HepG2 (cell line): ENCODE measurements around the gene CHST13. TPM values are rescaled to one million over a fixed set of nuclear protein-coding genes. Genes with fewer than 3 reads are reported as not detected.

Experiments used
- CC2D1A ChIP-seq: sonication (generic); formaldehyde crosslinking; IDR thresholded peaks from 2 replicates; pipeline ENCODE4 v1.8.1; 2023; ENCODE audit warnings: mild to moderate bottlenecking, missing genetic modification reagents
- ESRRA ChIP-seq: sonication (generic); formaldehyde crosslinking; IDR thresholded peaks from 2 replicates; pipeline ENCODE4 v1.5.1; 2020; ENCODE audit warnings: mild to moderate bottlenecking, low read depth, missing genetic modification reagents
- GABPA ChIP-seq, 2 experiments: IDR thresholded peaks; 2 replicates each; pipeline ENCODE4 v1.6.1; 2011 to 2016; ENCODE audit warnings: low read depth in 2 of 2, low read length in 1 of 2, missing biosample characterization in 1 of 2, missing genetic modification characterization in 1 of 2
- GLMP ChIP-seq: sonication (generic); formaldehyde crosslinking; IDR thresholded peaks from 2 replicates; pipeline ENCODE4 v1.9.0; 2021; ENCODE audit warnings: missing genetic modification reagents, mild to moderate bottlenecking, borderline replicate concordance
- HBP1 ChIP-seq: IDR thresholded peaks from 2 replicates; pipeline ENCODE4 v1.6.1; 2016; ENCODE audit warnings: low read depth, control low read depth
- HOXA7 ChIP-seq: sonication (generic); formaldehyde crosslinking; IDR thresholded peaks from 2 replicates; pipeline ENCODE4 v1.8.1; 2022; ENCODE audit warnings: mild to moderate bottlenecking, missing genetic modification reagents, moderate library complexity
- IKZF1 ChIP-seq: fragments of 450-650 bp; IDR thresholded peaks from 2 replicates; pipeline ENCODE4 v1.7.1; 2016
- NAIF1 ChIP-seq: sonication (generic); formaldehyde crosslinking; IDR thresholded peaks from 2 replicates; pipeline ENCODE4 v1.5.0; 2020; ENCODE audit warnings: mild to moderate bottlenecking, missing genetic modification reagents, borderline replicate concordance
- REST ChIP-seq, 2 experiments: IDR thresholded peaks; 2 replicates each; pipeline ENCODE4 v1.6.1; 2011 to 2012; ENCODE audit warnings: low read length in 2 of 2, borderline replicate concordance in 1 of 2, low read depth in 1 of 2, mild to moderate bottlenecking in 1 of 2, moderate library complexity in 1 of 2
- RORA ChIP-seq: sonication (generic); formaldehyde crosslinking; IDR thresholded peaks from 2 replicates; pipeline ENCODE4 v1.5.0; 2020; ENCODE audit warnings: mild to moderate bottlenecking, missing genetic modification reagents, moderate library complexity
- SNAI1 ChIP-seq: sonication (generic); formaldehyde crosslinking; IDR thresholded peaks from 2 replicates; pipeline ENCODE4 v1.5.0; 2020; ENCODE audit warnings: mild to moderate bottlenecking, missing genetic modification reagents, borderline replicate concordance
- THRA ChIP-seq: sonication (generic); formaldehyde crosslinking; IDR thresholded peaks from 2 replicates; pipeline ENCODE4 v1.4.0; 2020; ENCODE audit warnings: missing genetic modification reagents, borderline replicate concordance
- TOE1 ChIP-seq: sonication (generic); formaldehyde crosslinking; IDR thresholded peaks from 2 replicates; pipeline ENCODE4 v1.4.0; 2020; ENCODE audit warnings: mild to moderate bottlenecking, missing genetic modification reagents
- ZNF18 ChIP-seq: sonication (generic); formaldehyde crosslinking; IDR thresholded peaks from 2 replicates; pipeline ENCODE4 v1.8.0; 2022; ENCODE audit warnings: mild to moderate bottlenecking, missing genetic modification reagents; ENCODE audit not compliant: insufficient replicate concordance
- ZNF232 ChIP-seq: sonication (generic); formaldehyde crosslinking; IDR thresholded peaks from 2 replicates; pipeline ENCODE4 v1.4.0; 2020; ENCODE audit warnings: missing genetic modification reagents, borderline replicate concordance
- ZNF850 ChIP-seq: sonication (generic); formaldehyde crosslinking; conservative IDR thresholded peaks from 2 replicates; pipeline ENCODE4 v1.9.0; 2021; ENCODE audit warnings: mild to moderate bottlenecking, missing genetic modification reagents
- polyA plus RNA-seq, 8 experiments: library from polyadenylated mRNA; depleted of rRNA in 3 of 8; stranded (reverse) in 7 of 8; unstranded in 1 of 8; fragments of >200 nt; fragmentation: Illumina TruSeq in 4 of 8; extraction: Trizol in 4 of 8; gene quantifications; 2 replicates each; pipeline versions ENCODE4 v1.2.1 to v1.2.3, GENCODE V29; 2011 to 2016; ENCODE audit warnings: low read depth in 4 of 8, missing spikeins in 1 of 8, mixed read lengths in 1 of 8; ENCODE audit not compliant: insufficient read depth in 1 of 8
- total RNA-seq, 5 experiments: library from RNA; depleted of rRNA; stranded (reverse); fragments of >200 nt; fragmentation: Illumina TruSeq; extraction: Trizol; gene quantifications; 2 replicates each; pipeline ENCODE4 v1.2.3, GENCODE V29; 2016; ENCODE audit warnings: low read depth in 1 of 5

The CHST13 gene
- total and polyA plus RNA-seq, 2 of the 13 experiments (the other 11 are each of a cell fraction or from before 2014, with no cell fraction given): 32.0 to 43.1 TPM

GRCh38 chr3:126523745-126524428 is at the start of gene CHST13 (continued):
- TF ChIP-seq ZNF18 (CRISPR knock-in tag) (peak; percentile 2), REST (IDR thresholded peaks at IDR 0.05; ENCODE audit: borderline replicate concordance in 1 of 2, low read depth in 1 of 2, low read length in 2 of 2) (0 out of 4 replicates have a peak, but pooled peaks of 1 of the 2 experiments have one; percentile 7), TOE1 (CRISPR knock-in tag) (0 out of 2 replicates have a peak, but pooled peaks have one; percentile 57), ZNF232 (CRISPR knock-in tag) (peak; percentile 86; the same call in 1 of the 2 replicates), RORA (no peak), ESRRA (peak; percentile 83; the same call in 1 of the 2 replicates), SNAI1 (CRISPR knock-in tag) (peak; percentile 89; the same call in 1 of the 2 replicates), HBP1 (CRISPR knock-in tag) (0 out of 2 replicates have a peak, but pooled peaks have one; percentile 49), NAIF1 (CRISPR knock-in tag) (peak; percentile 36; the same call in 1 of the 2 replicates), GLMP (CRISPR knock-in tag) (no peak), CC2D1A (0 out of 2 replicates have a peak, but pooled peaks have one; percentile 51), GABPA (IDR thresholded peaks at IDR 0.05; ENCODE audit: low read depth, low read length) (no peak), GABPA (CRISPR knock-in tag; IDR thresholded peaks at IDR 0.05; ENCODE audit: low read depth) (no peak), IKZF1 (no peak), THRA (CRISPR knock-in tag) (peak; percentile 54), HOXA7 (no peak), ZNF850 (CRISPR knock-in tag) (0 out of 2 replicates have a peak, but pooled peaks have one; percentile 62)
